ENCODE measurements around the gene POLR1C.
"Not testable (repeated sequence)": the region's sequence is repeated elsewhere in the genome, so short reads cannot be mapped to it uniquely, and the experiment has no call there.

The POLR1C gene

GRCh38 chr6:43511824-43512415 is 5.0 kb upstream of the POLR1C start:
- FAIRE-seq = no peak

GRCh38 chr6:43515808-43516207 is 1.1 kb upstream of the POLR1C start:
- FAIRE-seq = no peak

DNA sequence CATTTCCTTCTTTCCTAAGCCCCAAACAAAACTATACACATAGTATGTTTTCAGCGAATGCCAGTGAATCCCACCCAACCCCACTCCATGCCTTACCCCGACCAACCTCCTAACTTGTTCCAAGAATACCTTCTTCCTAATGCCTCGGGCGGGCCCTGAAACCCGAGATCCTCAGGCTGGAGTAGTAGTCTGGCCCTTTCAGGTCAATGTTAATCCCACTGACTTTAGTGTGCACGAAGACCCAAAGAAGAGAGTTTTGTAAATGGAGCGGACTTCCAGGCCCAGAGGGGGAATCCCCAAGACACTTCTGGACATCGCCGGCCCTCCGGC is 557 bp upstream of the POLR1C start:
- FAIRE-seq = no peak

DNA sequence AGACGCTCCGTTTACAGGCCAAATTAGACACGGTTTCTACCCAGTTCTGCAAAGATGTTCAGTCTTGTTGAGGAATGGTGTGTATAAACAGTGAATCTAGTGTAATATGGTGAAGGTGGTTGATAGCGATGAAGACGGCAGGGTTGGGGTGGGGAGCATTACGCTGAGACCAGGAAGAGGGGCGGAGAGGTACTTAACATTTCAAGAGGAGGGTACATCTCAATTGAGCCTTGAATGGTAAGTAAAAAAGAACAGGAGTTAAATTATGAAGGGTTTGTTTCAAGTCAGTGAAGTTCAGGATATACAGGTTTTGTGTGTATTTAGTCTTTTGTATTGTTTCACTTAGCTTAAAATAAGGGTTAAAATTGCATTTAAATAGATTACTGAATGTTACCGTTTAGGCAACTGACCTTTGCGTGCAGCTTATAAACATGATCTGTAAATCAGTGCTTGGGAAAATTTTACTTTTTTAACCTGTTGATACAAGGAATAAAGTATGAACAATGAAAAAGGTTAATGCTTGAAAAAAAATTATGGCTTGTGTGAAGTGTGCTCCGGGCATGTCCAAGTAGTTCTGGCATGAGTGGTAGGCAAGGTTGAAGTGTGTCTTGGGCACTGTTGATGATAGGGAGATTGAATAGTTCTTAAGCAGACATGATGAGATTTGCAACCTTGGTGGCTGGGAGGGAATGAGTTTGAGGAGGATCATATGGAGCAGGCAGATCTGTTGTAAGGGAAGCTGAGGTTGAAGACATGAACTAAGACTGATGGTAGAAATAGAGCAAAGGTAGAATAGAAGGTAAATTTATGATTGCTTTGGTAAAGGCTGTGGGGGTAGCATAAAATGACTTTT is 842 bp downstream of the POLR1C start:
- FAIRE-seq = no peak

GRCh38 chr6:43520097-43520496 is 3.2 kb downstream of the POLR1C start:
- FAIRE-seq = no peak

DNA sequence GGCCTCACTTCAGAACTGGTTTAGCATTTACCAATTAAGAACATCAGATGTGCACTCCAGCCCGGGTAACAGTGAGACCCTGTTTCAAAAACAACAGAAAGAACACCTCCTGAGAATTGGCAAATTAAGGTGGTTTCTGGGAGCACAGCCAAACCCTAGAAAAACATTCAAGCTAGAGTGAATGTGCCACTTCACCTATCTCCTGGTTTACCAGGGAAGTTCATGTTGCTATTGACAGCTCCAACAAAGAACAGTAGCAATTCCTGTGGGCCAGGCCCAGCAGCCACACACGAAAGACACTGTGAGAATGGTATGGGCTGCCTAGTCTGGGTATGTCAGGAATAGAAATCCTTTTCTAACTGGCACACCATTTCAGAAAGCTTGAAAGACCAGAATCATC is 4.9 kb downstream of the POLR1C start:
- no peak for FAIRE-seq

DNA sequence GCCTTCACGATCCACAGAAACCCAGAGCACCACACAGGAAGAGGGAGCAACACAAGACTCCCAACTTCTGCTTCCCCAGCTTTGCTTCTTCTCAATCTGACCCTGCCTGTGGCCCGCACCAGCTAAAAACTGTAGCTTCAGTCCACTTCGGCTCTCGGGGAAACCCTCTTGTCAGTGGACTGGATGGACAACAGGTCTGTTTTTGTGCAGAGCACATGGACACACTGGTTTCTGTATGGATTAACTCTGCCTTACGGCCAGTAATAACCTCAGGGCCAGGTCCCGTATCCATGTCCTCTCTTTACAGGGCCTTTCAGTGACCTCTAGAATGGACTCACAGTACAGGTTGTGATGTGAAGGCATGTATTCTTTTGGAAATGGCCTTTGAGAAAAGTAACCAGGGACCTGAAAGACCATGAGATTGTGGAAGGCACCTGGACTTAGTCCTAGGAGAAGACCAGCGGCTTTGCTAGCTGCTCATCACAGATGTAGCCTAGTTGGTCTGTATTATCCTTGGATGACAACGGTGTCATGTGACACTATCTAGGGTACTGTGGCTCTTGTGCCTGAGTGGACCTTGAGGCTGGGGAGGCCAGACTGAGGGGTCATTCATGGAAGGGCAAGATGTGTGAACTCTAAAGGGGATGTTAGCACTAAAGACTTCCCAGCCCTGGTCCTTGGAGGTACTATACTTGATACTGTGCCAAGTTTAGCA is 5.8 kb downstream of the POLR1C start:
- no peak for FAIRE-seq

DNA sequence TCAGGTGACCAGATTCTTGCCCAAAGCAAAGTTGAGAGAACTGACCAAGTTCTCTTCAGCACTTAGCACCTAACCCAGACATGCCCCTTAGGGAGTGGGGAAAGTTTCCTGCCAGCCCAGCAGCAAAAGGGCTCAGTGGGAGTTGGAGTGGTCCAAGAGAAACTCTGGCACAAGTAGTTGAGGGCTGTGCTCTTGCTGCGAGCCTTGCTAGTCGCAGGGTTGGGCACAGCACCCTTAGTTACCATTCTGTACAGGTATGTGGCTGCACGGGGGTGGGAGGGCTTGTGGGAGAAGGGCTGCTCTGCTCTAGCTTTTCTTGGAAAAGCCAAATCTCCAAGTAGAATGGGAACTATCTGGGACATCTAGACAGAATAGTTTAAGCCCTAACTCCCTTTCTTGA is 6.4 kb downstream of the POLR1C start:
- FAIRE-seq = no peak

GRCh38 chr6:43524483-43524961 is 7.6 kb downstream of the POLR1C start:
- no peak for FAIRE-seq

DNA sequence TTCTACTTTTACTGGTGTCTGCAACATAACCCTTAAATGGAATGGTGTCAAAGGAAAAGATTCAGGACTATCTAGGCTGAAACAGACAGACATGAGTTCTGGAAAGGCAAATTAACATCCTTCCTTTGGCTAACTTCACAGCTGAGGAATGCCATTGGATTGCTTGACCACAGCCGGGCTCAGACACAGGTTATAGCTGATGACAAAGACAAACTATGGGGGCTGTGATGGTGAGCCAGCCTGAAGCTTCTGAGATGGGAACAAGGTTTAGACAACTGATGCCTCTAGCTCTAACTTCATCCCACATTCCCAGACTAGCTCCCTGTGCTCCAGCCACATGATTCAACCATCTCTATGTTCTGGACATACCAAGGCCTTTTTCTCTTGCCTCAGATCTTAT is 15.3 kb downstream of the POLR1C start:
- FAIRE-seq = no peak

GRCh38 chr6:43538986-43539385 is 22.1 kb downstream of the POLR1C start:
- FAIRE-seq = not testable (repeated sequence)

GRCh38 chr6:43539409-43539808 is 22.5 kb downstream of the POLR1C start:
- not testable (repeated sequence) for FAIRE-seq

GRCh38 chr6:43540507-43540906 is 23.6 kb downstream of the POLR1C start:
- FAIRE-seq = no peak

DNA sequence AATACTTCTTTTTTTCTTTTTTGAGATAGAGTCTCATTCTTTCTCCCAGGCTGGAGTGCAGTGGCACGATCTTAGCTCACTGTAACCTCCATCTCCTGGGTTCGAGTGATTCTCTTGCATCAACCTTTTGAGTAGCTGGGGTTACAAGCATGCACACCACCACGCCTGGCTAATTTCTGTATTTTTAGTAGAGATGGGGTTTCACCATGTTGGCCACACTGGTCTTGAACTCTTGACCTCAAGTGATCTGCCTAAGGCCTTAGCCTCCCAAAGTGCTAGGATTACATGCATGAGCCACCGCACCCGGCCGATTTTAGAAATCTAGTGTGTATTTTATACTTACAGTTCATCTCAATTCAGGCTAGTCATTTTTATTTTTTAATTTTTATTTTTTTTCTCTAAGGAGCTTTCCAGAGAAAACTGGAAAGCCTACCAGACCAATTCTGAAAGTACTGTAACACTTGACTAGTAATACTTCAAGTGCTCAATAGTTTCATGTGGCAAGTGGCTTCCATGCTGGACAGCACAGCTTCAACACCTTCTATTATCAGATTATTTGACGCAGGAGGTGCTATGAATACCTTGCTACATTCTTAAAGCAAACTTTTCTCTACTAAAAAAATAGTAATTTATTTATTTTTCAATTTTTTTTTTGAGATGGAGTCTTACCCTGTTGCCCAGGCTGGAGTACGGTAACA is 25.0 kb downstream of the POLR1C start:
- no peak for FAIRE-seq

- no peak for FAIRE-seq
Observed at GRCh38 chr6:43544461-43544860, 27.6 kb downstream of the POLR1C start.

DNA sequence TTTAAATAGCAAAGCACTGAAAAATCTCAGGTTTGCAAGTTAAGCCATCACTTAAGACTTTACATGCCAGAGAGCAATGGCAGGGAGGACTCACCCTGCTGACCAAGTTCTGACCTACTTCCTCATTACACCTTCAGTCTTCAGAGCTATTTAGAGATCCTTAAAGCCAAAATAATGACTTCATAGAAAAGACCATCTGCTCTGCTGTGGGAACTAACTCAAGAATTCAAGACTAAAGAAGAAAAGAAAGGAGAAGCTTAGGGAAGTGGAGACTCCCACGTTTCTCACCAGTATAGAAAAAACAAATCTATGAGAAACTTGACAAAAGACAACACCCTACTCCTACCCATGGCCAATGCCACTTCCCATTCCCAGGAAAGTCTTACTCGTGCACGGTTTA is 30.3 kb downstream of the POLR1C start:
- FAIRE-seq = no peak

DNA sequence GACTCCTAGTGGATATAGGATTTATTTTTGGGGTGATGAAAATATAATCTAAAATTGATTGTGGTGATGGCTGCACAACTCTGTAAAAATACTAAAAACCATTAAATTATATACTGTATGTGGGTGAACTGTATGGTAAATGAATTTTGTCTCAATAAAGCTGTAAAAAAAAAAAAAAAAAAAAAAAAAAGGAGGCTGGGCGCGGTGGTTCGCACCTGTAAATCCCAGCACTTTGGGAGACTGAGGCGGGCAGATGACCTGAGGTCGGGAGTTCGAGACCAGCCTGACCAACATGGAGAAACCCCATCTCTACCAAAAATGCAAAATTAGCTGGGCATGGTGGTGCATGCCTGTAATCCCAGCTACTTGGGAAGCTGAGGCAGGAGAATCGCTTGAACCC is 40.7 kb downstream of the POLR1C start:
- not testable (repeated sequence) for FAIRE-seq

DNA sequence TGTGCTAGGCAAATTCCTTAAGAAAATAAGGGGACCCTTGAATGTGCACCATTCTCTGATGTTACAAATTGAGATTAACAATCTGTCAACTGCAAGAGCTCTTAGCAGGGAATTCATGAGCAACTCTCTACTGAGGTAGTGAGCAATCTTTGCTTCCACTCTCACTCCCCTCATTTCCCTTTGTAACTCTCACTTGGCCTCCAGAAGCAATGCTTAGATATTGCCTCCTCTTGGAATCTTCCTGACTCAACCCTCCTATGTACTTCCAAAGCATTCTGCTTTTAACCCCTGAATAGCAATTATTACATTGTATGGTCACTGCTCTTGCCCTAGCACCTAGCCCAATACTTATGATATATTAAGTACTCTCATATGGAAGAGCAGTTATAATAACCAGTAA is 42.4 kb downstream of the POLR1C start:
- FAIRE-seq = no peak

- FAIRE-seq = no peak
Observed at GRCh38 chr6:43570876-43571441, 54.1 kb downstream of the POLR1C start.

Measured in colon (tissue), 2 donors.